Trophoblast cell (in vitro differentiated cells and primary cell): ENCODE measurements around the gene AASDH.

ENCODE experiments used
- DNase-seq, 2 donors: peaks; one replicate each; pipeline ENCODE4 v3.0.0-alpha.2; 2016
- H2AFZ ChIP-seq: 2 replicates; pipeline ENCODE4 v1.6.1; 2013; ENCODE audit warnings: low read length, moderate library complexity, mild to moderate bottlenecking; ENCODE audit not compliant: insufficient read depth, poor library complexity
- H2AK5ac ChIP-seq: 2 replicates; pipeline ENCODE4 v1.6.1; 2013; ENCODE audit warnings: mild to moderate bottlenecking, low read length
- H2BK120ac ChIP-seq: 2 replicates; pipeline ENCODE4 v1.6.1; 2013; ENCODE audit warnings: low read length, mild to moderate bottlenecking, moderate library complexity; ENCODE audit not compliant: insufficient read depth, poor library complexity
- H2BK12ac ChIP-seq: 2 replicates; pipeline ENCODE4 v1.6.1; 2013; ENCODE audit warnings: mild to moderate bottlenecking, low read length, moderate library complexity
- H2BK5ac ChIP-seq: 2 replicates; pipeline ENCODE4 v1.6.1; 2013; ENCODE audit warnings: low read length, low read depth, moderate library complexity, mild to moderate bottlenecking; ENCODE audit not compliant: poor library complexity
- H3K14ac ChIP-seq: 2 replicates; pipeline ENCODE4 v1.6.1; 2013; ENCODE audit warnings: mild to moderate bottlenecking, low read length
- H3K18ac ChIP-seq: 2 replicates; pipeline ENCODE4 v1.6.1; 2013; ENCODE audit warnings: mild to moderate bottlenecking, low read length
- H3K23ac ChIP-seq: 2 replicates; pipeline ENCODE4 v1.6.1; 2013; ENCODE audit warnings: low read length
- H3K27ac ChIP-seq: 2 replicates; pipeline ENCODE4 v1.5.1; 2013; ENCODE audit warnings: low read depth, mild to moderate bottlenecking, inconsistent platforms, low read length, moderate library complexity
- H3K27me3 ChIP-seq: 2 replicates; pipeline ENCODE4 v1.6.1; 2013; ENCODE audit warnings: inconsistent platforms, mild to moderate bottlenecking, low read length, moderate library complexity; ENCODE audit not compliant: insufficient read depth
- H3K36me3 ChIP-seq, 2 experiments: 1 replicate in 1 of 2; 2 replicates in 1 of 2; pipeline ENCODE4 v1.6.1; 2013; ENCODE audit warnings: low read length in 2 of 2, mild to moderate bottlenecking in 2 of 2, moderate library complexity in 1 of 2; ENCODE audit not compliant: insufficient read depth in 2 of 2, control insufficient read depth in 1 of 2
- H3K4ac ChIP-seq: 2 replicates; pipeline ENCODE4 v1.6.1; 2013; ENCODE audit warnings: low read depth, mild to moderate bottlenecking, low read length, moderate library complexity
- H3K4me1 ChIP-seq, 2 experiments: 1 replicate in 1 of 2; 2 replicates in 1 of 2; pipeline ENCODE4 v1.6.1; 2013; ENCODE audit warnings: low read length in 2 of 2, mild to moderate bottlenecking in 2 of 2, moderate library complexity in 1 of 2; ENCODE audit not compliant: insufficient read depth in 2 of 2, control insufficient read depth in 1 of 2
- H3K4me2 ChIP-seq: 2 replicates; pipeline ENCODE4 v1.6.1; 2013; ENCODE audit warnings: inconsistent platforms, mild to moderate bottlenecking, low read length, moderate library complexity
- H3K4me3 ChIP-seq: 2 replicates; pipeline ENCODE4 v1.5.1; 2013; ENCODE audit warnings: mild to moderate bottlenecking, low read depth, low read length, inconsistent platforms
- H3K79me1 ChIP-seq: one replicate; pipeline ENCODE4 v1.6.1; 2013; ENCODE audit warnings: low read length
- H3K79me2 ChIP-seq: 2 replicates; pipeline ENCODE4 v1.6.1; 2013; ENCODE audit warnings: low read length, mild to moderate bottlenecking; ENCODE audit not compliant: control insufficient read depth, insufficient read depth, poor library complexity
- H3K9ac ChIP-seq: 2 replicates; pipeline ENCODE4 v1.6.1; 2013; ENCODE audit warnings: mild to moderate bottlenecking, low read length
- H3K9me3 ChIP-seq: 2 replicates; pipeline ENCODE4 v1.6.1; 2013; ENCODE audit warnings: low read depth, mild to moderate bottlenecking, control low read depth, inconsistent platforms, low read length; ENCODE audit not compliant: insufficient read depth
- H4K12ac ChIP-seq: 2 replicates; pipeline ENCODE4 v1.6.1; 2013; ENCODE audit warnings: low read depth, mild to moderate bottlenecking, low read length, moderate library complexity
- H4K8ac ChIP-seq: 2 replicates; pipeline ENCODE4 v1.6.1; 2013; ENCODE audit warnings: low read depth, mild to moderate bottlenecking, low read length, moderate library complexity
- H4K91ac ChIP-seq: one replicate; pipeline ENCODE4 v1.6.1; 2013; ENCODE audit warnings: low read depth, mild to moderate bottlenecking, low read length, moderate library complexity
- WGBS: extraction: QIAGEN DNeasy Blood & Tissue Kit; methylation state at CpG from one replicate; pipeline ENCODE4 v1.1.7; 2013; ENCODE audit warnings: missing lambda C conversion rate; ENCODE audit not compliant: insufficient read length, insufficient coverage; ENCODE audit errors: extremely low coverage; 5-methylcytosine and 5-hydroxymethylcytosine counted together

AASDH gene

GRCh38 chr4:56430203-56430602 lies 42.9 kb upstream of the AASDH start:
- H2BK120ac ChIP-seq, result no peak overlapping the region
- H3K4ac ChIP-seq, result no peak overlapping the region
- H3K9ac ChIP-seq, result no peak overlapping the region
- no peak overlapping the region for H2BK12ac ChIP-seq
- H4K8ac ChIP-seq, result no peak overlapping the region
- H3K36me3 ChIP-seq, result no peaks in the 10 kb centered on the region
- DNase-seq, result no peak
- no peaks in the 10 kb centered on the region for H3K9me3 ChIP-seq
- no peak overlapping the region for H2AK5ac ChIP-seq
- WGBS, result no CpG with 5 or more reads among the region's 2 CpGs
- peaks cover 0 to 2% of the 10 kb centered on the region in 2 experiments for H3K4me1 ChIP-seq
- no peak overlapping the region for H2AFZ ChIP-seq
- H3K4me3 ChIP-seq, result no peak overlapping the region
- H4K91ac ChIP-seq, result no peak overlapping the region
- H3K4me2 ChIP-seq, result no peak overlapping the region
- no peak overlapping the region for H3K14ac ChIP-seq
- H3K18ac ChIP-seq, result no peak overlapping the region
- H3K27me3 ChIP-seq, result no peaks in the 10 kb centered on the region
- H3K79me2 ChIP-seq, result peaks cover 4% of the 10 kb centered on the region
- no peak overlapping the region for H2BK5ac ChIP-seq
- no peak overlapping the region for H4K12ac ChIP-seq
- no peak overlapping the region for H3K23ac ChIP-seq
- H3K27ac ChIP-seq, result no peak overlapping the region
- peaks cover under 1% of the 10 kb centered on the region for H3K79me1 ChIP-seq

GRCh38 chr4:56427179-56427578 lies 39.9 kb upstream of the AASDH start:
- Histone ChIP-seq H2AFZ (no peak overlapping the region), H4K12ac (no peak overlapping the region), H3K79me2 (peaks cover 1% of the 10 kb centered on the region), H3K79me1 (no peaks in the 10 kb centered on the region), H3K4me1 (no peaks in the 10 kb centered on the region), H2BK120ac (no peak overlapping the region), H3K4me2 (no peak overlapping the region), H2BK5ac (no peak overlapping the region), H3K36me3 (no peaks in the 10 kb centered on the region), H4K8ac (no peak overlapping the region), H3K23ac (no peak overlapping the region), H3K4me3 (no peak overlapping the region), H3K4ac (no peak overlapping the region), H3K9ac (no peak overlapping the region), H3K14ac (no peak overlapping the region), H3K9me3 (no peaks in the 10 kb centered on the region), H4K91ac (no peak overlapping the region), H3K27me3 (no peaks in the 10 kb centered on the region), H3K18ac (no peak overlapping the region), H2BK12ac (no peak overlapping the region), H2AK5ac (no peak overlapping the region), H3K27ac (no peak overlapping the region)
- WGBS, result no CpG with 5 or more reads among the region's 1 CpG
- DNase-seq, result no peak

- H3K23ac ChIP-seq, result no peak overlapping the region
- no peak overlapping the region for H2BK120ac ChIP-seq
- H3K18ac ChIP-seq, result no peak overlapping the region
These were observed 39.0 kb upstream of the AASDH start for GRCh38 chr4:56426273-56426672.

GRCh38 chr4:56425518-56425917 lies 38.2 kb upstream of the AASDH start:
- H3K36me3 ChIP-seq, result no peaks in the 10 kb centered on the region
- H3K4me2 ChIP-seq, result no peak overlapping the region
- H3K4ac ChIP-seq, result no peak overlapping the region
- no peak overlapping the region for H2BK5ac ChIP-seq
- DNase-seq, result no peak
- no peak overlapping the region for H3K9ac ChIP-seq
- no peak overlapping the region for H4K8ac ChIP-seq
- no peak overlapping the region for H2BK12ac ChIP-seq
- no peak overlapping the region for H2BK120ac ChIP-seq
- no peak overlapping the region for H2AFZ ChIP-seq
- no peaks in the 10 kb centered on the region for H3K9me3 ChIP-seq
- H4K91ac ChIP-seq, result no peak overlapping the region
- no peaks in the 10 kb centered on the region for H3K4me1 ChIP-seq
- H4K12ac ChIP-seq, result no peak overlapping the region
- H3K27ac ChIP-seq, result no peak overlapping the region
- no peak overlapping the region for H3K4me3 ChIP-seq
- H3K79me2 ChIP-seq, result peaks cover 1% of the 10 kb centered on the region
- H3K27me3 ChIP-seq, result no peaks in the 10 kb centered on the region
- no peak overlapping the region for H2AK5ac ChIP-seq
- H3K23ac ChIP-seq, result no peak overlapping the region
- H3K79me1 ChIP-seq, result no peaks in the 10 kb centered on the region
- no peak overlapping the region for H3K14ac ChIP-seq
- no peak overlapping the region for H3K18ac ChIP-seq
- WGBS, result no CpG with 5 or more reads among the region's 3 CpGs

More at GRCh38 chr4:56426273-56426672, 39.0 kb upstream of the AASDH start:
- no peak overlapping the region for H3K9ac ChIP-seq
- no peaks in the 10 kb centered on the region for H3K27me3 ChIP-seq
- H3K79me2 ChIP-seq, result peaks cover 1% of the 10 kb centered on the region
- no peak overlapping the region for H3K4me2 ChIP-seq
- no peak overlapping the region for H2AFZ ChIP-seq
- no peaks in the 10 kb centered on the region for H3K79me1 ChIP-seq
- H3K14ac ChIP-seq, result no peak overlapping the region
- H2AK5ac ChIP-seq, result no peak overlapping the region
- H3K4me1 ChIP-seq, result no peaks in the 10 kb centered on the region
- H2BK12ac ChIP-seq, result no peak overlapping the region
- no peak overlapping the region for H2BK5ac ChIP-seq
- DNase-seq, result no peak
- H3K4ac ChIP-seq, result no peak overlapping the region
- no peak overlapping the region for H3K4me3 ChIP-seq
- no peaks in the 10 kb centered on the region for H3K9me3 ChIP-seq
- no peak overlapping the region for H4K12ac ChIP-seq
- no peak overlapping the region for H4K91ac ChIP-seq
- H3K27ac ChIP-seq, result no peak overlapping the region
- H3K36me3 ChIP-seq, result no peaks in the 10 kb centered on the region
- no peak overlapping the region for H4K8ac ChIP-seq
- no CpG with 5 or more reads among the region's 6 CpGs for WGBS
